A673 (cell line): ENCODE measurements around the gene MUSTN1.

ENCODE experiments used
- EZH2 ChIP-seq: fragments of 200-600 bp; sonication (generic); IDR thresholded peaks from 2 replicates; pipeline ENCODE4 v1.6.1; 2017; ENCODE audit warnings: borderline replicate concordance, low read depth, mild to moderate bottlenecking, mixed read lengths, antibody characterized with exemption, low read length; ENCODE audit not compliant: poor library complexity, severe bottlenecking
- TF ChIP-seq, protein P1 (sequence below): fragments of 300-800, 200-600 bp; sonication (generic); conservative IDR thresholded peaks from 2 replicates; pipeline ENCODE4 v1.5.1; 2017; ENCODE audit warnings: low read depth, mild to moderate bottlenecking, antibody characterized with exemption, low read length, moderate library complexity, mixed read lengths

DNA sequence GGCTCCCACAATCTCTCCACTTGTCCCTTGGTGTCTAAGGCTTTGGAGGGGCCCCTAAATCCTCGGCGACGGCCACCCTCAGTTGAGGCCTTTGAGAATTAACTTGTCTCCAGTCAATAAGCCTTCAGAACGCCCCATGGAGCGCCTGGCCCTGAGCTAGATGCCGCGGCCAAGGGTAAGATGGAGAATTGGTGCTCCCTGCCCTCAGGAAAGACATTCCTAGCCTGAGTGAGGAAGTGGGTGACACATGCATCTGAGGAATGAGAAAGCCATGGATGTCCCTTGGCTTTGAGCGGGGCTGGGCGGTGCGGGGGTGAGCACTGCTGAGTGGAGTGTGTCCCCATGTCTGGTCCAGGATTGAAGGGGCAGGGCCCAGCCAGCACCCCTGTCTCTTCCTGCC lies 17.6 kb downstream of the MUSTN1 start:
- TF ChIP-seq, protein P1, sequence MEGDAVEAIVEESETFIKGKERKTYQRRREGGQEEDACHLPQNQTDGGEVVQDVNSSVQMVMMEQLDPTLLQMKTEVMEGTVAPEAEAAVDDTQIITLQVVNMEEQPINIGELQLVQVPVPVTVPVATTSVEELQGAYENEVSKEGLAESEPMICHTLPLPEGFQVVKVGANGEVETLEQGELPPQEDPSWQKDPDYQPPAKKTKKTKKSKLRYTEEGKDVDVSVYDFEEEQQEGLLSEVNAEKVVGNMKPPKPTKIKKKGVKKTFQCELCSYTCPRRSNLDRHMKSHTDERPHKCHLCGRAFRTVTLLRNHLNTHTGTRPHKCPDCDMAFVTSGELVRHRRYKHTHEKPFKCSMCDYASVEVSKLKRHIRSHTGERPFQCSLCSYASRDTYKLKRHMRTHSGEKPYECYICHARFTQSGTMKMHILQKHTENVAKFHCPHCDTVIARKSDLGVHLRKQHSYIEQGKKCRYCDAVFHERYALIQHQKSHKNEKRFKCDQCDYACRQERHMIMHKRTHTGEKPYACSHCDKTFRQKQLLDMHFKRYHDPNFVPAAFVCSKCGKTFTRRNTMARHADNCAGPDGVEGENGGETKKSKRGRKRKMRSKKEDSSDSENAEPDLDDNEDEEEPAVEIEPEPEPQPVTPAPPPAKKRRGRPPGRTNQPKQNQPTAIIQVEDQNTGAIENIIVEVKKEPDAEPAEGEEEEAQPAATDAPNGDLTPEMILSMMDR = no peak
- no peak for TF ChIP-seq EZH2
